Endometrial microvascular endothelial cells (primary cell): ENCODE measurements around the gene COL8A2. TPM values are rescaled to one million over a fixed set of nuclear protein-coding genes. Genes with fewer than 3 reads are reported as not detected.

Experiments
- in situ Hi-C: cut with HindIII; loops from 2 replicates; pipeline ENCODE4 v1.10.0; 2017; ENCODE audit warnings: low sequenced_read_pairs, low pct_unique_long_range_greater_than_20kb; ENCODE audit errors: inconsistent ontology term
- total RNA-seq: library from RNA; depleted of rRNA; stranded (reverse); fragments of >200 nt; gene quantifications from one replicate; pipeline ENCODE4 v1.2.3, GENCODE V29; 2015; ENCODE audit errors: inconsistent ontology term

Gene COL8A2
- total RNA-seq, 1 donor from 2014 or later = 3.9 TPM

- in situ Hi-C loops = loop anchor here (25.0 kb wide), 1 partner anchor 144 kb away; no protein-coding TSS in a partner anchor
Observed at GRCh38 chr1:36143424-36143823, 18.4 kb upstream of the COL8A2 start.

- in situ Hi-C loops = loop anchor here (25.0 kb wide), 1 partner anchor 145 kb away; no protein-coding TSS in a partner anchor
Observed at GRCh38 chr1:36142121-36142520, 17.1 kb upstream of the COL8A2 start.

- in situ Hi-C loops = loop anchor here (25.0 kb wide), 1 partner anchor 148 kb away; no protein-coding TSS in a partner anchor
Observed at GRCh38 chr1:36139521-36139920, 14.5 kb upstream of the COL8A2 start.

- in situ Hi-C loops = loop anchor here (25.0 kb wide), 1 partner anchor 150 kb away; no protein-coding TSS in a partner anchor
Observed at GRCh38 chr1:36137776-36138175, 12.8 kb upstream of the COL8A2 start.

- in situ Hi-C loops = loop anchor here (25.0 kb wide), 1 partner anchor 150 kb away; no protein-coding TSS in a partner anchor
Observed at GRCh38 chr1:36137226-36137625, 12.2 kb upstream of the COL8A2 start.

- in situ Hi-C loops = loop anchor here (25.0 kb wide), 1 partner anchor 151 kb away; no protein-coding TSS in a partner anchor
Observed at GRCh38 chr1:36136535-36136934, 11.5 kb upstream of the COL8A2 start.

- in situ Hi-C loops = loop anchor here (25.0 kb wide), 1 partner anchor 152 kb away; no protein-coding TSS in a partner anchor
Observed at GRCh38 chr1:36135796-36136195, 10.8 kb upstream of the COL8A2 start.

- in situ Hi-C loops = loop anchor here (25.0 kb wide), 1 partner anchor 152 kb away; no protein-coding TSS in a partner anchor
Observed at GRCh38 chr1:36135330-36135667, 10.3 kb upstream of the COL8A2 start.

GRCh38 chr1:36134505-36135329, 9.7 kb upstream of the COL8A2 start:
- in situ Hi-C loops = loop anchor here (25.0 kb wide), 1 partner anchor 153 kb away; no protein-coding TSS in a partner anchor

- in situ Hi-C loops = loop anchor here (25.0 kb wide), 1 partner anchor 153 kb away; no protein-coding TSS in a partner anchor
Observed at GRCh38 chr1:36134031-36134430, 9.0 kb upstream of the COL8A2 start.

GRCh38 chr1:36133484-36133883, 8.5 kb upstream of the COL8A2 start:
- in situ Hi-C loops = loop anchor here (25.0 kb wide), 1 partner anchor 154 kb away; no protein-coding TSS in a partner anchor

GRCh38 chr1:36132029-36132428, 7.0 kb upstream of the COL8A2 start:
- in situ Hi-C loops = loop anchor here (25.0 kb wide), 1 partner anchor 155 kb away; no protein-coding TSS in a partner anchor

GRCh38 chr1:36128905-36129206, 3.8 kb upstream of the COL8A2 start:
- in situ Hi-C loops = loop anchor here (25.0 kb wide), 1 partner anchor 158 kb away; no protein-coding TSS in a partner anchor

- in situ Hi-C loops = loop anchor here (25.0 kb wide), 1 partner anchor 159 kb away; no protein-coding TSS in a partner anchor
Observed at GRCh38 chr1:36128126-36128904, 3.3 kb upstream of the COL8A2 start.

GRCh38 chr1:36126797-36127500, 1.9 kb upstream of the COL8A2 start:
- in situ Hi-C loops = loop anchor here (25.0 kb wide), 1 partner anchor 160 kb away; no protein-coding TSS in a partner anchor

- in situ Hi-C loops = loop anchor here (25.0 kb wide), 1 partner anchor 161 kb away; no protein-coding TSS in a partner anchor
Observed at GRCh38 chr1:36126005-36126716, 1.1 kb upstream of the COL8A2 start.

- in situ Hi-C loops = loop anchor here (25.0 kb wide), 1 partner anchor 163 kb away; no protein-coding TSS in a partner anchor
Observed at GRCh38 chr1:36124404-36125128, 456 bp downstream of the COL8A2 start.
